Glomerular visceral epithelial cell (primary cell): ENCODE results near the gene CFAP44.
"Not testable (repeated sequence)": the region's sequence is repeated elsewhere in the genome, so short reads cannot be mapped to it uniquely, and the experiment has no call there.

Experiments used
- DNase-seq: peaks from one replicate; pipeline ENCODE4 v3.0.0-alpha.2; 2016; ENCODE audit errors: extremely low spot score

The CFAP44 gene, protein sequence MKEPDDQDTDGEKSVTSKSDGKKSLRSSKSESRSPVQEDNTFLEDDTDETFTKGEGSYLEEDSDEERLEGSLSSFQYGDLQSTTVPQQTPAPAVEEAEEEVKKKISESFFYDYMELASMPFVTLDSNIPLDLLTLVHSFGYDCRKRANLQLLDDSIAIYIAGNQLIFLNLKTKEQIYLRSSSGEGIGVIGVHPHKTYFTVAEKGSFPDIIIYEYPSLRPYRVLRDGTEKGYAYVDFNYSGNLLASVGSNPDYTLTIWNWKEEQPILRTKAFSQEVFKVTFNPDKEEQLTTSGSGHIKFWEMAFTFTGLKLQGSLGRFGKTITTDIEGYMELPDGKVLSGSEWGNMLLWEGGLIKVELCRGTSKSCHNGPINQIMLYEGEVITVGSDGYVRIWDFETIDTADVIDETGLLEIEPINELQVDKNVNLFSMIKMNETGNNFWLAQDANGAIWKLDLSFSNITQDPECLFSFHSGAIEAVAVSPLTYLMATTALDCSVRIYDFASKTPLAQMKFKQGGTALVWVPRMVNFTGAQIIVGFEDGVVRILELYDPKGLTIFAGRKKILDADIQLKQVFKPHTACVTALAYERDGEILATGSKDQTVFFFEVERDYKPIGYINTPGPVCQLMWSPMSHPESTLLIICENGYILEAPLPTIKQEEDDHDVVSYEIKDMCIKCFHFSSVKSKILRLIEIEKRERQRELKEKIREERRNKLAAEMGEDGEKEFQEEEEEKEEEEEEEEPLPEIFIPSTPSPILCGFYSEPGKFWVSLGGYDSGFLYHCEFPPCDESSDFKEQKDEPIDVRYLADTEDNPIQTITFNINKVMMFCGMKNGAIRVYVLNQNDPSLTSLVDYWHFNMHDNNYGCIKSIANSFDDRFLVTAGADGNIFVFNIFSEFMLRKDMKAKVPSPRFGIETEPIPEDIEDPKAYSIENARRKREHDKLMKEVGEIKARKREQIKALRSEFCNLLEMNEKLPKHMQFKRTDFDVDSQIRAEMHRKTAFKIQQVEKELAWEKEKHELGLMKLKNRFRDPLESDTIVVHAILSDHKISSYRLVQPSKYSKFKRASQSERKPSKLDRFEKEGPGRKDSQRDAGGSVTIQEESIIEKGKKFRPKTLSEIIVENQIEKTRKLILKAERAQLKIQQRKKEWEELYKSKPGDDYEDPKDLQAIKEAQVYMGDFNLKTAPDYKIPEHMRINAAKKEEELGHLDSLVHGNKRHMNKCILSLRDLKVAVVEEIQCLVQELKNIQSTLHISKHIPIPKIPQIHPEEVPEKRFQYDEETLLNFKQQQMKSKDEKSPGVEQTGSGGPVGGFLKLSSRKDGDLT (N-terminal part only)

GRCh38 chr3:113441051-113441770, at the start of gene CFAP44:
Gene CFAP44, minus strand, starts transcription at chr3:113441493. Its CDS starts 7,829 bp downstream, at chr3:113433664.
- DNase-seq = peak; percentile 40

DNA sequence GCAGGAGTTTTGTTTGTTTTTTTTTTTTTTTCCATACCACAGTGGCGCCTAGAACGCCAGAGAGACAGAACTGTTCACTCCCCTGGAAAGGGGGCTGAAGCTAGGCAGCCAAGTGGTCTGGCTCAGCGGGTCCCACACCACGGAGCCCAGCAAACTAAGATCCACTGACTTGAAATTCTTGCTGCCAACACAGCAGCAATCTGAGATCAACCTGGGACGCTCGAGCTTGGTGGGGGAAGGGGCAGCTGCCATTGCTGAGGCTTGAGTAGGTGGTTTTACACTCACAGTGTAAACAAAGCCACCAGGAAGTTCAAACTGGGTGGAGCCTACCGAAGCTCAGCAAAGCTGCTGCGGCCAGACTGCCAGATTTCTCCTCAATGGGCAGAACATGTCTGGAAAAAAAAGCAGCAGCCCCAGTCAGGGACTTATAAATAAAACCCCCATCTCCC, 43.9 kb upstream of the CFAP44 start:
- no peak for DNase-seq

- no peak for DNase-seq
These were observed 27.2 kb upstream of the CFAP44 start for GRCh38 chr3:113468539-113468938.

- DNase-seq = no peak
These were observed 20.2 kb upstream of the CFAP44 start for GRCh38 chr3:113461488-113461887.

- DNase-seq = not testable (repeated sequence)
These were observed 17.3 kb upstream of the CFAP44 start for GRCh38 chr3:113458554-113458953.

GRCh38 chr3:113455446-113455845, 14.2 kb upstream of the CFAP44 start:
- no peak for DNase-seq

- DNase-seq = no peak
These were observed 13.3 kb upstream of the CFAP44 start for GRCh38 chr3:113454630-113455029.

DNA sequence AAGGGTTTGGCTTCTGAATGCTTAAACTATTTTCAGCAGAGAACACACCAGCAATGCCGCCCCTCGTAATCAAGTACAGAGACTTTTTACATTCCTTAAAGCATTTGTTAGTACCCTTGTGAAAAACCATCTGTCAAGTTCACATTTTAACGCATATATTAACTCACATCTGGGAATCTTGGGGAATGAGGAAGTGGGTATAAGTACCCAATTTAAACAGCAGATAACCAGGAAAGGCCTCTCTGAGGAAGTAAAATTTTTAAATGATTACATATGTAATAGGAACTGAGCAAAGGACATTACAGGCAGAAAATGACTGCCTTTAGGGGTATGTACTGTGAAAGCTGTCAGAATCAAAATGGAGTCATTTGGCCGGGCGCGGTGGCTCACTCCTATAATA, 12.8 kb upstream of the CFAP44 start:
- DNase-seq = no peak

DNA sequence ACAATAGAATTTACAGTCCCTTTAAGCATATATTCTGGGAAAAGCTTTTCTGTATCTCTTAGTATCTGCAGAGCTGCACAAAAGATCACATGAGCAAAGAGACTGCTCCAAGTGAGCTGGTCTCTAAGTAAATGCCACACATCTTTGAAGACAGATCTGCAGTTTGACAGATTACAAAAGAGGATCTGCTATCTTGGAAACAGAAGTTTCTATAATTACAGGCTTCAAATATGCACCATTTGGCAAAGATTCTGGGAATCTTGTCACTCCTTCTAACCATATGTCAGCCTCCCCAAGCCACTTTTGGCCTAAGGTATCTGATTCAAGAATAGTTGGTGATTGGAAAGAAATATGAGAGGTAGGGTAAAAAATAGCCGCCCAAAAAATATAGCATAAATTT, 9.6 kb upstream of the CFAP44 start:
- DNase-seq = no peak

GRCh38 chr3:113439606-113440005, 1.7 kb downstream of the CFAP44 start:
- DNase-seq = peak; percentile 1

DNA sequence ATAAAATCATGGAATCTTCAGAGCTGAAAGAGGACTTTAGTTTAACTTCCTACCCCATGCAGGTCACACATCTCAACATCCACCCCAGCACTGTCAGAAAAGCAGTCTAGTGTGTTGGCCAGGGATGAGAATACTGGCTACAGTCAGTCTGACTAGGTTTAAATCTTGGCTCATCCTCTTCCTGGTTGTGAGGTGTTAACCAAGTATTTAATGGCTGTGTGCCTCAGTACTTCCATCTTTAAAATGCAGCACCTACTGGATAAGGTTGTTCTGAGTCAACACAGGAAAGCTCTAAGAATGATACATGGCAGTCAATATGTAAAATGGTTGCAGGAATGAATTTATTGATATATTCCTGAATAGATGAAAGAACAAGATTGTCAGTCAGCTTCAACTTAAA, 3.1 kb downstream of the CFAP44 start:
- no peak for DNase-seq

GRCh38 chr3:113437411-113437810, 3.9 kb downstream of the CFAP44 start:
- no peak for DNase-seq

DNA sequence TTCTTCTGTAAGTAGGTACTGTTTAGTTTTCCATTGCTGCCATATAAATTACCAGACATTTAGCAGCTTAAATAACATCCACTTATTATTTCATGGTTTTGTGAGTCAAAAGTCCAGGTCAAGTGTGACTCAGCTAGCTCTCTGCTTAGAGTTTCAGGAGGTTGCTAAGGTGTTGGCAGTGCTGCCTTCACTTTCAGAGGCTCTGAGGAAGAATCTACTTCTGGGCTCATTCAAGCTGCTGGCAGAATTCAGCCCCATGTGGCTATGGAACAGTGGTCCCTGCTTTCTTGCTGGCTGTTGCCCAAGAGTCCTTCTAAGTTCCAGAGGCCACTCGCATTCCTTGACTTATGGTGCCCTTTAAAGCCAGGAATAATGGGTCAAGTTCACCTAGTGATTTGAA, 4.5 kb downstream of the CFAP44 start:
- DNase-seq = peak; percentile 46

GRCh38 chr3:113431811-113432210, 9.5 kb downstream of the CFAP44 start:
- DNase-seq = no peak

GRCh38 chr3:113428581-113428980, 12.7 kb downstream of the CFAP44 start:
- DNase-seq = no peak

GRCh38 chr3:113423699-113424098, 17.6 kb downstream of the CFAP44 start:
- DNase-seq = no peak

DNA sequence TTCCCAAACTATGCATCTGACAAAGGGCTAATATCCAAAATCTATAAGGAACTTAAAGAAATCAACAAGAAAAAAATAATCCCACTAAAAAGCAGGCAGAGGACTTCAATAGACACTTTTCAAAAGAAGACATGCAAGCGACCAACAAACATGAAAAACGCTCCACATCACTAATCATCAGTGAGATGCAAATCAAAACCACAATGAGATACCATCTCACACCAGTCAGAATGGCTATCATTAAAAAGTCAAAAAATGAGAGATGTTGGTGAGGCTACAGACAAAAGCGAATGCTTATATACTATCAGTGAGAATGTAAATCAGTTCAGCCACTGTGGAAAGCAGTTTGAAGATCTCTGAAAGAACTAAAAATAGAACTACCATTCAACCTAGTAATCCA, 20.2 kb downstream of the CFAP44 start:
- DNase-seq = no peak

DNA sequence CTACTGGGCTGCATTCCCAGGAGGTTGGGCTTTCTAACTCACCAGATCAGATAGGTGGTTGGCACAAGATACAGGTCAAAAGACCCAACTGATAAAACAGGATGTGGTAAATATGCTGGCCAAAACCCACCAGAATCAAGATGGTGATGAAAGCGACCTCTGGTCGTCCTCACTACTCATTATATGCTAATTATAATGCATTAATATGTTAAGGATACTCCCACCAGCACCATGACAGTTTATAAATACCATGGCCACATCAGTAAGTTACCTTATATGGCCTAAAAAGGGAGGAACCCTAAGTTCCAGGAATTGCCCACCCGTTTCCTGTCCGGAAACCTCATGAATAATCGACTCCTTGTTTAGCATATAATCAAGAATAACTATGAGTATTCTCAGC, 31.6 kb downstream of the CFAP44 start:
- DNase-seq = no peak

DNA sequence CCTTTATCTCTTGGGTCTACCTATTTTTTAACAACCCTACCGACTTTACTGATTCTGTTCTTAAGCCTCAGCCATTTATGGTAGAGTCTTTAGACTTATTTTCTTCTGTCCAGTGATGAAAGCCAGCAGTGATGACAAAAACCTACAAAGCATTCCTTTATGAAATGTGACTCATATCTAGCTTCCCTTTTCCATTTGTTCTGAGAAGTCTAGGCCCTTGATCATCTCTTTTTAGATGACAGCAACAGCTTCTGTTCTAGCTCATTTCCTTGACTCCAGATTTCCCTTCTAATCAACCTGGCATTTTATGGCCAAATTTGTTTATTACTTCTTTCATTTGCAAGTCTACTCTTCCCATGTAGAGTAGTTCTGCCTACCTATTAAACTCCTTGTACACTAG, 36.1 kb downstream of the CFAP44 start:
- DNase-seq = no peak

GRCh38 chr3:113404637-113405036, 36.7 kb downstream of the CFAP44 start:
- DNase-seq = no peak
